RWPE2 (cell line): Measurements from ENCODE around the gene PSMD11.

Experiments
- ATAC-seq: fragments of 200-7000 bp; cut with Tn5 transposase; 3 replicates; pipeline ENCODE4 v1.9.1; 2021; ENCODE audit warnings: low read depth
- DNase-seq: peaks from one replicate; pipeline ENCODE4 v3.0.0-alpha.2; 2020; ENCODE audit warnings: low spot score
- H3K27ac ChIP-seq: fragments of 450-650 bp; 2 replicates; pipeline ENCODE4 v1.5.1; 2017; ENCODE audit warnings: mild to moderate bottlenecking; ENCODE audit not compliant: poor library complexity, severe bottlenecking
- H3K27me3 ChIP-seq: fragments of 250-450 bp; sonication (Bioruptor Pico); 2 replicates; pipeline ENCODE4 v1.5.1; 2021; ENCODE audit warnings: mild to moderate bottlenecking, moderate library complexity; ENCODE audit not compliant: insufficient read depth, poor library complexity, severe bottlenecking
- H3K36me3 ChIP-seq: fragments of 250-450 bp; sonication (Bioruptor Pico); 2 replicates; pipeline ENCODE4 v1.5.1; 2020; ENCODE audit warnings: low read depth, mild to moderate bottlenecking, moderate library complexity
- H3K4me1 ChIP-seq: fragments of 250-450 bp; sonication (Bioruptor Pico); 2 replicates; pipeline ENCODE4 v1.5.1; 2021; ENCODE audit warnings: mild to moderate bottlenecking, moderate library complexity; ENCODE audit not compliant: insufficient read depth, poor library complexity, severe bottlenecking
- H3K4me3 ChIP-seq: fragments of 250-450 bp; sonication (Bioruptor Pico); 2 replicates; pipeline ENCODE4 v1.5.1; 2021; ENCODE audit warnings: mild to moderate bottlenecking, moderate library complexity; ENCODE audit not compliant: severe bottlenecking
- H3K9me3 ChIP-seq: fragments of 250-450 bp; sonication (Bioruptor Pico); 2 replicates; pipeline ENCODE4 v1.5.1; 2021; ENCODE audit warnings: mild to moderate bottlenecking, moderate library complexity; ENCODE audit not compliant: severe bottlenecking
- CTCF ChIP-seq: fragments of 450-650 bp; IDR thresholded peaks from one replicate; pipeline ENCODE4 v1.5.1; 2017; ENCODE audit warnings: mild to moderate bottlenecking, moderate library complexity; ENCODE audit not compliant: poor library complexity, severe bottlenecking

The PSMD11 gene

GRCh38 chr17:32525122-32525521 lies 80.8 kb downstream of the PSMD11 start:
- Histone ChIP-seq H3K36me3 (no peaks in the 10 kb centered on the region), H3K9me3 (no peaks in the 10 kb centered on the region), H3K4me1 (peaks cover under 1% of the 10 kb centered on the region), H3K27me3 (no peaks in the 10 kb centered on the region), H3K4me3 (no peak overlapping the region), H3K27ac (no peak overlapping the region)
- TF ChIP-seq CTCF, result no peak
- ATAC-seq (no peak), DNase-seq (no peak)

GRCh38 chr17:32527146-32527545 lies 82.8 kb downstream of the PSMD11 start:
- DNase-seq (no peak), ATAC-seq (no peak)
- no peak overlapping the region for H3K27ac ChIP-seq
- no peaks in the 10 kb centered on the region for H3K27me3 ChIP-seq
- no peak overlapping the region for H3K4me3 ChIP-seq
- no peaks in the 10 kb centered on the region for H3K36me3 ChIP-seq
- no peaks in the 10 kb centered on the region for H3K9me3 ChIP-seq
- TF ChIP-seq CTCF, result no peak
- H3K4me1 ChIP-seq, result no peaks in the 10 kb centered on the region

GRCh38 chr17:32528825-32529224 lies 84.5 kb downstream of the PSMD11 start:
- no peaks in the 10 kb centered on the region for H3K27me3 ChIP-seq
- no peak for TF ChIP-seq CTCF
- no peak for DNase-seq
- H3K27ac ChIP-seq, result no peak overlapping the region
- no peaks in the 10 kb centered on the region for H3K9me3 ChIP-seq
- H3K36me3 ChIP-seq, result no peaks in the 10 kb centered on the region
- no peak for ATAC-seq
- H3K4me3 ChIP-seq, result no peak overlapping the region
- no peaks in the 10 kb centered on the region for H3K4me1 ChIP-seq

GRCh38 chr17:32529604-32530003 lies 85.3 kb downstream of the PSMD11 start:
- Histone ChIP-seq H3K9me3 (no peaks in the 10 kb centered on the region), H3K36me3 (no peaks in the 10 kb centered on the region), H3K4me1 (no peaks in the 10 kb centered on the region), H3K4me3 (no peak overlapping the region), H3K27me3 (no peaks in the 10 kb centered on the region), H3K27ac (no peak overlapping the region)
- no peak for TF ChIP-seq CTCF
- DNase-seq, result no peak
- ATAC-seq, result no peak
